Caco-2 (cell line): ENCODE data around the gene STOX2. TPM values are rescaled to one million over a fixed set of nuclear protein-coding genes. Genes with fewer than 3 reads are reported as not detected.

Experiments used
- BruUV-seq: library from RNA; stranded (reverse); fragments of 400-500 nt; replicated peaks from 2 replicates; lab custom pipeline; 2021; lab: Mats Ljungman, UMichigan
- CTCF ChIA-PET: fragments of 300-600 bp; sonication (Branson Sonifier 250); formaldehyde crosslinking; loops from one replicate; lab custom pipeline; 2022; ENCODE audit warnings: antibody characterized with exemption; lab: Charles Lee
- POLR2A ChIA-PET: fragments of 300-600 bp; sonication (Branson Sonifier 250); formaldehyde crosslinking; loops from one replicate; lab custom pipeline; 2022; ENCODE audit warnings: antibody characterized with exemption; lab: Charles Lee
- DNase-seq, 2 experiments: peaks; one replicate each; pipeline versions ENCODE4 v3.0.0 to v3.0.0-alpha.2; 2020 to 2022
- H3K27me3 ChIP-seq: replicated peaks from 2 replicates; pipeline ENCODE4 v1.6.0; 2011; ENCODE audit warnings: low read length; ENCODE audit not compliant: control insufficient read depth, insufficient read depth
- H3K36me3 ChIP-seq: 2 replicates; pipeline ENCODE4 v1.5.1; 2011; ENCODE audit warnings: low read length; ENCODE audit not compliant: control insufficient read depth, insufficient read depth
- H3K4me1 ChIP-seq: fragments of 250-450 bp; sonication (Bioruptor Pico); 2 replicates; pipeline ENCODE4 v1.5.1; 2020; ENCODE audit warnings: mild to moderate bottlenecking
- H3K4me3 ChIP-seq: 2 replicates; pipeline ENCODE4 v1.5.1; 2011; ENCODE audit warnings: low read depth, mild to moderate bottlenecking, control low read depth, low read length
- H3K9me3 ChIP-seq: fragments of 250-450 bp; sonication (Bioruptor Pico); 2 replicates; pipeline ENCODE4 v1.5.1; 2020; ENCODE audit warnings: mild to moderate bottlenecking, moderate library complexity
- H3K27ac Mint-ChIP-seq: one replicate; pipeline ENCODE4 v1.8.0; 2022; ENCODE audit warnings: mixed read lengths; ENCODE audit not compliant: unreplicated experiment
- H3K27me3 Mint-ChIP-seq: one replicate; pipeline ENCODE4 v1.8.0; 2022; ENCODE audit warnings: mixed read lengths; ENCODE audit not compliant: insufficient read depth, unreplicated experiment
- H3K36me3 Mint-ChIP-seq: one replicate; pipeline ENCODE4 v1.8.0; 2022; ENCODE audit warnings: mild to moderate bottlenecking, mixed read lengths; ENCODE audit not compliant: insufficient read depth, unreplicated experiment
- H3K4me1 Mint-ChIP-seq: one replicate; pipeline ENCODE4 v1.8.0; 2022; ENCODE audit warnings: low read depth, mixed read lengths; ENCODE audit not compliant: unreplicated experiment
- H3K4me3 Mint-ChIP-seq: one replicate; pipeline ENCODE4 v1.8.0; 2022; ENCODE audit warnings: mild to moderate bottlenecking, moderate library complexity, mixed read lengths; ENCODE audit not compliant: unreplicated experiment
- H3K9me3 Mint-ChIP-seq: one replicate; pipeline ENCODE4 v1.8.0; 2022; ENCODE audit warnings: mixed read lengths; ENCODE audit not compliant: unreplicated experiment
- CTCF ChIP-seq, 2 experiments: fragments of 200-600 bp in 1 of 2; IDR thresholded peaks; 1 replicate in 1 of 2; 2 replicates in 1 of 2; pipeline versions ENCODE4 v1.5.1 to v1.8.0; 2011 to 2022; ENCODE audit warnings: antibody characterized with exemption in 1 of 2, control low read depth in 1 of 2, inconsistent platforms in 1 of 2, low read depth in 1 of 2, low read length in 1 of 2, mild to moderate bottlenecking in 1 of 2, moderate library complexity in 1 of 2; ENCODE audit not compliant: insufficient read depth in 1 of 2, severe bottlenecking in 1 of 2, unreplicated experiment in 1 of 2
- intact Hi-C: fragments of 100-400 bp; cut with micrococcal nuclease; formaldehyde crosslinking; loops from one replicate; pipeline ENCODE4 v1.10.0; 2022; ENCODE audit not compliant: unreplicated experiment
- total RNA-seq: library from RNA; stranded (reverse); gene quantifications from 2 replicates; pipeline ENCODE4 v1.2.3, GENCODE V29; 2022

STOX2 gene
- total RNA-seq, 1 experiment from 2014 or later = 1.8 TPM

- Histone ChIP-seq H3K4me3 (peak overlapping the region; percentile 26), H3K4me1 (no peaks in the 10 kb centered on the region), H3K9me3 (no peaks in the 10 kb centered on the region), H3K27me3 (no peaks in the 10 kb centered on the region), H3K36me3 (no peaks in the 10 kb centered on the region)
- TF ChIP-seq CTCF (IDR thresholded peaks at IDR 0.05; ENCODE audit: insufficient read depth in 1 of 2, low read depth in 1 of 2, low read length in 1 of 2, severe bottlenecking in 1 of 2, unreplicated experiment in 1 of 2) = no peak
- H3K27me3 Mint-ChIP-seq = peaks cover 15% of the 10 kb centered on the region
- no TSS peak for BruUV-seq
- peaks cover 7% of the 10 kb centered on the region for H3K4me1 Mint-ChIP-seq
- ChIA-PET POLR2A (interaction anchor here (0.9 to 1.1 kb wide), 3 partner anchors 16 to 27 kb away, joined by 4 to 5 read pairs (median 4); no protein-coding TSS in a partner anchor), CTCF (interaction anchor here (1.0 kb wide), 1 partner anchor 180 kb away, joined by 3 read pairs; no protein-coding TSS in a partner anchor)
- no peaks in the 10 kb centered on the region for H3K9me3 Mint-ChIP-seq
- no peak overlapping the region for H3K27ac Mint-ChIP-seq
- DNase-seq = peak; percentile 73 to 74
- H3K4me3 Mint-ChIP-seq = no peak overlapping the region
- H3K36me3 Mint-ChIP-seq = no peaks in the 10 kb centered on the region
- intact Hi-C loops = no loop called here
These were observed 82.2 kb downstream of the STOX2 start for GRCh38 chr4:183986971-183987946.

GRCh38 chr4:183987987-183988392 lies 82.9 kb downstream of the STOX2 start:
- DNase-seq = peak; percentile 73 to 74
- no peaks in the 10 kb centered on the region for H3K27me3 ChIP-seq
- H3K4me1 Mint-ChIP-seq = peaks cover 7% of the 10 kb centered on the region
- H3K27me3 Mint-ChIP-seq = peaks cover 13% of the 10 kb centered on the region
- no TSS peak for BruUV-seq
- no peaks in the 10 kb centered on the region for H3K9me3 ChIP-seq
- ChIA-PET CTCF (interaction anchor here (1.0 kb wide), 1 partner anchor 179 kb away, joined by 3 read pairs; no protein-coding TSS in a partner anchor), POLR2A (interaction anchor here (0.9 to 1.1 kb wide), 3 partner anchors 15 to 28 kb away, joined by 4 to 5 read pairs (median 4); no protein-coding TSS in a partner anchor)
- no peak for TF ChIP-seq CTCF (IDR thresholded peaks at IDR 0.05; ENCODE audit: insufficient read depth in 1 of 2, low read depth in 1 of 2, low read length in 1 of 2, severe bottlenecking in 1 of 2, unreplicated experiment in 1 of 2)
- intact Hi-C loops = no loop called here
- peak overlapping the region; percentile 26 for H3K4me3 ChIP-seq
- H3K36me3 ChIP-seq = no peaks in the 10 kb centered on the region
- no peaks in the 10 kb centered on the region for H3K36me3 Mint-ChIP-seq
- H3K27ac Mint-ChIP-seq = no peak overlapping the region
- H3K4me1 ChIP-seq = no peaks in the 10 kb centered on the region
- H3K9me3 Mint-ChIP-seq = no peaks in the 10 kb centered on the region
- no peak overlapping the region for H3K4me3 Mint-ChIP-seq

DNA sequence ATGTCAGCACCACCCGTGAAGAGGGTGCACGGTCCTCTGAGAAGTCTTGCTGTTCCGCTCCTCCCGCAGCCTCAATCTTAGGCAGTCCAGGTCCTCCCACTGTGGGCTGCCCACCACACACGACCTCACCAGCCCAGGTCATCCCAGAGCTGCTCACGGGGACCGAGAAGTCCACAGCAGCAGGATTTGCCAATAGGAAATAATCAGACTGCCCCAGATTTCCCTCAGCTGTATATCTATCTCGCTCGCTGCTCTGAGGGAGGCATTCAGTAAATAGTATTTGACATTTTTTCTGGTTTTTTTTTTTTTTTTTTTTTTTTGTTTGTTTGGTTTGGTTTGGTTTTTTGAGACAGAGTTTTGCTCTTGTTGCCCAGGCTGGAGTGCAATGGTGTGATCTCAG lies 83.8 kb downstream of the STOX2 start:
- no peak overlapping the region for H3K27ac Mint-ChIP-seq
- intact Hi-C loops = no loop called here
- POLR2A ChIA-PET = no interaction called here
- H3K27me3 Mint-ChIP-seq = peaks cover 10% of the 10 kb centered on the region
- H3K36me3 Mint-ChIP-seq = no peaks in the 10 kb centered on the region
- no peak for TF ChIP-seq CTCF (IDR thresholded peaks at IDR 0.05; ENCODE audit: insufficient read depth in 1 of 2, low read depth in 1 of 2, low read length in 1 of 2, severe bottlenecking in 1 of 2, unreplicated experiment in 1 of 2)
- no peak overlapping the region for H3K4me3 Mint-ChIP-seq
- Histone ChIP-seq H3K4me1 (no peaks in the 10 kb centered on the region), H3K36me3 (no peaks in the 10 kb centered on the region), H3K9me3 (no peaks in the 10 kb centered on the region), H3K4me3 (no peak overlapping the region), H3K27me3 (no peaks in the 10 kb centered on the region)
- H3K4me1 Mint-ChIP-seq = peaks cover 7% of the 10 kb centered on the region
- CTCF ChIA-PET = interaction anchor here (0.7 kb wide), 1 partner anchor 121 kb away, joined by 5 read pairs; no protein-coding TSS in a partner anchor
- no peak for DNase-seq
- BruUV-seq = no TSS peak
- H3K9me3 Mint-ChIP-seq = no peaks in the 10 kb centered on the region
